Chondrocyte (in vitro differentiated cells): ENCODE measurements around the gene IL16. TPM values are rescaled to one million over a fixed set of nuclear protein-coding genes. Genes with fewer than 3 reads are reported as not detected.

ENCODE experiments used
- DNase-seq: peaks from one replicate; pipeline ENCODE4 v3.0.0; 2021; ENCODE audit warnings: mixed read lengths, low spot score
- H3K27ac Mint-ChIP-seq: one replicate; pipeline ENCODE4 v1.8.0; 2021; ENCODE audit warnings: mild to moderate bottlenecking, moderate library complexity, mixed read lengths; ENCODE audit not compliant: unreplicated experiment
- H3K27me3 Mint-ChIP-seq: 2 replicates; pipeline ENCODE4 v1.8.0; 2021; ENCODE audit warnings: low read depth, mixed read lengths
- H3K36me3 Mint-ChIP-seq: 2 replicates; pipeline ENCODE4 v1.8.0; 2021; ENCODE audit warnings: low read depth, mixed read lengths
- H3K4me1 Mint-ChIP-seq: 2 replicates; pipeline ENCODE4 v1.8.0; 2021; ENCODE audit warnings: low read depth, mild to moderate bottlenecking, mixed read lengths
- H3K4me3 Mint-ChIP-seq: one replicate; pipeline ENCODE4 v1.8.0; 2021; ENCODE audit warnings: mild to moderate bottlenecking, moderate library complexity, mixed read lengths; ENCODE audit not compliant: unreplicated experiment
- H3K9me3 Mint-ChIP-seq: 2 replicates; pipeline ENCODE4 v1.8.0; 2021; ENCODE audit warnings: low read depth, mixed read lengths
- total RNA-seq: library from RNA; stranded (reverse); gene quantifications from 3 replicates; pipeline ENCODE4 v1.2.1, GENCODE V29; 2021
- TF ChIP-seq, protein P1 (sequence below): fragments of 200-600 bp; sonication (generic); IDR thresholded peaks from 2 replicates; pipeline ENCODE4 v1.5.0; 2021; ENCODE audit warnings: antibody characterized with exemption, mild to moderate bottlenecking, moderate library complexity

The IL16 gene
- total RNA-seq, 1 donor from 2014 or later = 2.0 TPM

DNA sequence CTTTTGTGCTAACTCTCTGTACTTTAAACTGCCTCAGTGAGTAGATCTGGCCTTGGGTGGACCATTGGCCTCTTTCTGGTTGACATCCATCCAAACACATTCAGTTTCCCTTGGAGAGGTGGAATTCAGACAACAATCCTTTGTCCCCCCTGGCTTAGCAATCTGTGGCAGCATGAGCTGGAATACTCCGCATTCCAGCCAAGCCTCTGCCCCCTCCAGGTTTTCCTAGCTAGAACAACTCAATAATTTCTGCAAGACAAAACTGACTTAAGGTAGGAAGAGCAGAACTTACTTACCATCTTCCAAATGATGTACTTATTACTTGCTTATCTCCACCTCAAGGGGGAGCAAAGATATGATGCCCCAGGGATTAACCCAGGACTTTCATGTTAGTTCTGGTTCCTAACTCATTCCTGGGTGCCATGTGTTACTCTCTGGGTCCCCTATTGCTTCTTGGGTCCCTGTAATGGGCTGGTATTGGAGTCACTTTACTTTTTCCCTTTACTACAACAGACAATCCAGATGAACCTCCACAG is 21.8 kb upstream of the IL16 start:
- DNase-seq = no peak
- TF ChIP-seq, protein P1, sequence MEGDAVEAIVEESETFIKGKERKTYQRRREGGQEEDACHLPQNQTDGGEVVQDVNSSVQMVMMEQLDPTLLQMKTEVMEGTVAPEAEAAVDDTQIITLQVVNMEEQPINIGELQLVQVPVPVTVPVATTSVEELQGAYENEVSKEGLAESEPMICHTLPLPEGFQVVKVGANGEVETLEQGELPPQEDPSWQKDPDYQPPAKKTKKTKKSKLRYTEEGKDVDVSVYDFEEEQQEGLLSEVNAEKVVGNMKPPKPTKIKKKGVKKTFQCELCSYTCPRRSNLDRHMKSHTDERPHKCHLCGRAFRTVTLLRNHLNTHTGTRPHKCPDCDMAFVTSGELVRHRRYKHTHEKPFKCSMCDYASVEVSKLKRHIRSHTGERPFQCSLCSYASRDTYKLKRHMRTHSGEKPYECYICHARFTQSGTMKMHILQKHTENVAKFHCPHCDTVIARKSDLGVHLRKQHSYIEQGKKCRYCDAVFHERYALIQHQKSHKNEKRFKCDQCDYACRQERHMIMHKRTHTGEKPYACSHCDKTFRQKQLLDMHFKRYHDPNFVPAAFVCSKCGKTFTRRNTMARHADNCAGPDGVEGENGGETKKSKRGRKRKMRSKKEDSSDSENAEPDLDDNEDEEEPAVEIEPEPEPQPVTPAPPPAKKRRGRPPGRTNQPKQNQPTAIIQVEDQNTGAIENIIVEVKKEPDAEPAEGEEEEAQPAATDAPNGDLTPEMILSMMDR = peak; percentile 31
- no peaks in the 10 kb centered on the region for H3K9me3 Mint-ChIP-seq

DNA sequence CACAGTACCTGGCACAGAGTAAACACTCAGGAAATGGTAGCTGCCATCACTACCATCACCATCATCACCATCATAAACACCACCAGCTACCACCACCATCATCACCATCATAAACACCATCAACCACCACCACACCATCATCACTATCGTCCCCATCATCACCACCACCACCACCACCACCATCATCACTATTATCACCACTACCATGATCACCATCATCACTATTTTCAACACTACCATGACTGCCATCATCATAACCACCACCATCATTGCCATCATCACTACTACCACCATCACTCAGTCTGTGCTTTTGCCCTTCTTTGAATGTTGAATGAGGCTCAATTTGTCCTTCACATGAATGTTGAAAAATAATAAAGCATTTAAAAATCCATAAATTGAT is 21.2 kb upstream of the IL16 start:
- no peak for DNase-seq
- H3K4me3 Mint-ChIP-seq = no peak overlapping the region
- peaks cover 26% of the 10 kb centered on the region for H3K4me1 Mint-ChIP-seq
- H3K27me3 Mint-ChIP-seq = peaks cover 20% of the 10 kb centered on the region
- H3K9me3 Mint-ChIP-seq = no peaks in the 10 kb centered on the region
- no peaks in the 10 kb centered on the region for H3K36me3 Mint-ChIP-seq
- no peak overlapping the region for H3K27ac Mint-ChIP-seq
- TF ChIP-seq, protein P1 = no peak

More for the DNA sequence above, 21.8 kb upstream of the IL16 start:
- no peak overlapping the region for H3K27ac Mint-ChIP-seq
- no peaks in the 10 kb centered on the region for H3K36me3 Mint-ChIP-seq
- peaks cover 22% of the 10 kb centered on the region for H3K27me3 Mint-ChIP-seq
- H3K4me1 Mint-ChIP-seq = peaks cover 28% of the 10 kb centered on the region
- no peak overlapping the region for H3K4me3 Mint-ChIP-seq

DNA sequence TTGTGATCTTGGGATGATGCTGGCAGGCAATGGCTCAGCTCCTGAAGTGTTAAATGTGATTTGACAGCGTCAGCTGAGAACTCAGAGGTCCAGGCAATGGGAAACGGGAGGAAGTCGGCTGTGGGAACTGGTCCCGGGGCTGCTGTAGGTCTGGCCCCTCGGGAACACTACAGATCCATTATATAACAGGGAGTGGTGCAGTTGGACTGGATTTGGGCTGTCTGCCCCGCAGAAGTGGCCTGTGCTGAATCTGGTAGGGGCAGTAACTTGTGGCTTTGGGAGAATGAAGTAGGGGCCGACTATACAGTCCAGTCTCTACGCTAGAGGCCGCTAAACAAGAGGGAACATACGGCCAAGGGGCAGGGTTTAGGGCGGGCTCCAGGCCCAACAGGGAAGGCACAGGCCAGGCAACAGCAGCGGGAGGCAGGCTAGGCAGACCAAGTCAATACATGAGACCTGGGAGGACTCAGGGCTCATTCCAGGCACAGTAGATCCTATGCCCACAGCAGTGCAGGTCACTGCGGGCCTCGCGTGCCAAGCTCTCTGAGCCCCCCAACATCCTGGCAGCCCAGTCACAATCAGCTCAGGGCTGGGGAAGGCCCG is 20.3 kb upstream of the IL16 start:
- H3K4me3 Mint-ChIP-seq = no peak overlapping the region
- no peak overlapping the region for H3K27ac Mint-ChIP-seq

DNA sequence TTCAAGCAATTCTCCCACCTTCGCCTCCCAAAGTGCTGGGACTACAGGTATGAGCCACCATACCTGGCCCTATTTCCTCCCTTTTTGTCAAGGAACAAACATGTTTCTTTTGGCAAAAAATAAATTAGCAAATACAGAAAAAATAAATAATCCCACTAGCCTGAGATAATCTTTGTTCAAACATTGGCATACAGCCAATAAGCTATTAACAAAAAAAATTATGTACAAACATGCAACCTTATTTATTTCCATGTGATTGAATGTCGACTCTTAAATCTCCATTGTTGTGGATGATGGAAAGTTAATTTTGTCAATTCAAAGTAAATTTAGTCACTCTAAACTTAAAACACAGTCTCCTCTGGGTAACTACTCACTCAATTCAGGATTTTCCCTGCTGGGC is 18.3 kb upstream of the IL16 start:
- DNase-seq = no peak
- Mint-ChIP-seq H3K36me3 (no peaks in the 10 kb centered on the region), H3K9me3 (no peaks in the 10 kb centered on the region), H3K4me1 (peaks cover 28% of the 10 kb centered on the region), H3K4me3 (no peak overlapping the region), H3K27me3 (peaks cover 12% of the 10 kb centered on the region), H3K27ac (no peak overlapping the region)
- TF ChIP-seq, protein P1 = no peak

More for the DNA sequence above, 20.3 kb upstream of the IL16 start:
- TF ChIP-seq, protein P1 = no peak
- Mint-ChIP-seq H3K36me3 (no peaks in the 10 kb centered on the region), H3K9me3 (no peaks in the 10 kb centered on the region), H3K4me1 (peaks cover 20% of the 10 kb centered on the region), H3K27me3 (peaks cover 17% of the 10 kb centered on the region)
- no peak for DNase-seq

DNA sequence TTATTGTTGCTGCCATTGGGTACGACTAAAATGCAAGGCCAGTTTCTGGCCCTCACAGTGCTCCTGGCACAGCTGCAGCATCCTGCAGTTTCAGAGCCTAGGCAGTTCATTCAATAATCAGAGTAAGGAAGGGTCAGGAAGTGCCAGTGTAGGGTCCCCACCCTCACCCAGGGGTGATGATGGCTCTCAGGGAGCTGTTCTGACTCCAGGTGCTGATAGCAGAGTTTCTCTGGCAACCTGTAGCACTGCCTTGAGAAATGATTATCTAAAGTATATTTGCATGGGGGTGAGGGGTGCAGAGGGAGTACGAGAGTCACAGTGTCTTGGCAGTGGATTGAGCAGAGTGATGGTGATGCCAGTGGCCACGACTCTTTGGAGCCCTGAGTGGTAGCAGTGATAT is 15.5 kb upstream of the IL16 start:
- H3K4me1 Mint-ChIP-seq = peaks cover 35% of the 10 kb centered on the region
- H3K27me3 Mint-ChIP-seq = peaks cover 14% of the 10 kb centered on the region
- no peak overlapping the region for H3K4me3 Mint-ChIP-seq
- no peaks in the 10 kb centered on the region for H3K9me3 Mint-ChIP-seq
- no peak for DNase-seq
- TF ChIP-seq, protein P1 = no peak
- H3K27ac Mint-ChIP-seq = peak overlapping the region; percentile 23
- H3K36me3 Mint-ChIP-seq = no peaks in the 10 kb centered on the region
